Measurements from ENCODE around the gene TMEM212.

TMEM212 gene

GRCh38 chr3:171862993-171863521, 19.9 kb downstream of the TMEM212 start:
- no peak for DNase-seq

GRCh38 chr3:171863920-171864319, 20.8 kb downstream of the TMEM212 start:
- no peak for DNase-seq

- DNase-seq: no peak
These were observed 22.2 kb downstream of the TMEM212 start for GRCh38 chr3:171865191-171865865.

- no peak for DNase-seq
These were observed 24.8 kb downstream of the TMEM212 start for GRCh38 chr3:171867981-171868380.

GRCh38 chr3:171871392-171872274, 28.5 kb downstream of the TMEM212 start:
- no peak for DNase-seq

GRCh38 chr3:171873580-171873979, 30.4 kb downstream of the TMEM212 start:
- DNase-seq: no peak

DNA sequence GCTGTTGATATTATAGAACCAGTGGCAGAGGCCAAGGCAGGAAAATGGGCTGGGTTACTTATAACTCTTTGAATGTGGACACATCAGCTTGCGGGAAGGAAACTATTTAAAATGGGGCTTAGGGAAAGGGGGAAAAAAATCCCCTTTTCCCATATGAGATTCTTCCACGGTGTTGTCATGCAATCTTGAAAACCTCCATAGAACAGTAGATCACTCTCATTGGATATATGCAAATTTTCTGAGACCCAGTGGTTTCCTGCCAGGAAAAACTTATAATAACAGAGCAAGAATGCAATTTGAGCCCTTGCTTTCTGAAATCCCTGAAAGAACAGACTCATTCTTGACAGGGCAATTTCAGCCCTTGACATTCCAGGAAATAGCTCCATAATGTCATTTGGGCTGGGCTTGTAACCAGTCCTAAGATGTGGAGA, 31.1 kb downstream of the TMEM212 start:
- DNase-seq: no peak

DNA sequence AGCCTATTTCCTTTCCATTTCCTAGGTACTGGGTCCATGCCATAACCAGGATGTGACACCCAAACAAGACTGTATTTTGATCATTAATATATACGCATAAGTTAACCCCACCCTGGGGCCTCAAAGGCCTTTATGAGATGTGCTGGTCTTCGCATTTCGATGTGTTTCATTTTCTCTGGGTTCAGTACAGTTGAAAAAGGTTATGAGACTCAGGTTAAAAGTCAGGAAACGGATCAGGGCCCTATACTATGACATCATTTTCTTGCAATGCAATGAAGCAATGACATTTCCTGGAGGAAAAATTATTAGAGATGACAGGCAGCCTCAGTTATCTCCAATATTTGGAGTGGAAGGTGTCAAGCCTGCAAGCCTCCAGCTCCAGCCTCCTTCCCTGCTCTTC, 31.7 kb downstream of the TMEM212 start:
- DNase-seq: no peak

- no peak for DNase-seq
These were observed 32.8 kb downstream of the TMEM212 start for GRCh38 chr3:171875923-171876412.

DNA sequence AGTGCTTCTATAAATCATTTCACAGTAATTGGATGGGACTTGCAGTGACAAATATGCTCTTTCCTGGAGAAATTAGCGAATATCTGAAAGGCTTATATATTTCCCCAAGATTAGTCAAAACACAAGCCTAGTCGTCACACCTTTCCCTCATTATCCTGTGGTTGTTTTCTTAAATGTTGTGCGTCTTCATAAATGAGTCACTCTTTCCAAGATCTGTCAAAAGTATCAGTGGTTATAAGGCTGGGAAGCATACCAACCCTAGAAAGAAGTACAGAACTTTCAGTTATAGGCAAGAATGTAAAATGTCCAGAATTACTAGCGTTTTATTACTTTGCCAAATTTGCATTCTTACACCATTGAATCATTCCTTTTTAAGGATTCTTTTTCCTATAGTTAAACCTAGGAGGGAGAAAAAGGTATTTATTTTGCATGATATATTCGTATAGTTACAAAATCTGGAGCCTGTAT, 33.6 kb downstream of the TMEM212 start:
- no peak for DNase-seq

- no peak for DNase-seq
These were observed 35.5 kb downstream of the TMEM212 start for GRCh38 chr3:171878461-171879225.

DNA sequence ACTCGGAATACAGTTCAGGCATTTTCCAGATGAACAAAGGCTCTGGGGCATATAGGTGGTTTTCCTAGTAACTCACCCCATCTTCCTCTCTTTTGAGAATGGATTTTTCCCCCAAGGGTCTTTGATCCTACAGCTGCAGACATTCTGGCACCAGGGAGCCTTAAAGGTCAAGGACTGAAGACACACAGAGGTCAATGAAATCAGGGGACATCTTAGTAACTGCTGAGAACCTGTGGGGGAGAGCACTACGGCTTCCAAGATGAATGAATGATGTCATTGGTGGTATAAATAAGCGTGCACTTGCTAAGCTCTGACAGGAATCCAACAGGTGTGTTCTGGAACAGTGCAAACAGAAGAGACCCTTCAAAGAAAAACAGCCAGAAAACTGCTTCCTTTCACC, 36.3 kb downstream of the TMEM212 start:
- no peak for DNase-seq

GRCh38 chr3:171880101-171880870, 37.1 kb downstream of the TMEM212 start:
- DNase-seq: no peak

- DNase-seq: no peak
These were observed 38.1 kb downstream of the TMEM212 start for GRCh38 chr3:171881251-171881650.

DNA sequence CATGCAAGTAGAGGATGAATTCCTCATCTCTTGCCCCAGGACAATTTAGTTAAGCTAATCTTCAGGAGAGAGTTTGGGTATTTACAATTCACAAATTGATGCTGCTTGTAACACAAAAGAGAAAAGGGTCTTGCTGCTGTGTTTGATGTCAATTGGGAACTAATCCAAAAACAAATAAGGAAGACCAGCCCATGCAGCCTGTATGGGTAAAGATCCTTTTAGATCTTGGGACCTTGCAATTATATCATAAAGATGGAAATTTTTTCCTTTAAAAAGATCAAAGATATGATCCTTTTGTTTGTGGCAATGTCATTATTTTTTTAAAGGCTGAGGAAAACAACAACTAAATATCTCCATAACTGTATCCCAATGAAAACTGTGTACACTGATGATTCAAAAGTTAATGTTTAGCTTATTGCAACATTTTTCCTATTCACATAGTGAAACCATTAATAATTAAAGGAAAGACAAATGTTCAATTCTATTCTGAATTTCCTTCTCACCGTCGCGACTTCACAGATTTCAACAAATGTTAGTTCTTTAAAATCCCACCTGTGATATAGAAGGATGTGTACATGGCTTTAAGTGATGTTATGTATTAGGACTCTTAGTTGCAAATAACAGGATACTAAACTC, 40.2 kb downstream of the TMEM212 start:
- no peak for DNase-seq

- no peak for DNase-seq
These were observed 40.7 kb downstream of the TMEM212 start for GRCh38 chr3:171883893-171884279.

- DNase-seq: no peak
These were observed 45.3 kb downstream of the TMEM212 start for GRCh38 chr3:171888466-171888865.

- no peak for DNase-seq
These were observed 47.2 kb downstream of the TMEM212 start for GRCh38 chr3:171890398-171890797.

GRCh38 chr3:171892457-171892856, 49.3 kb downstream of the TMEM212 start:
- DNase-seq: no peak

DNA sequence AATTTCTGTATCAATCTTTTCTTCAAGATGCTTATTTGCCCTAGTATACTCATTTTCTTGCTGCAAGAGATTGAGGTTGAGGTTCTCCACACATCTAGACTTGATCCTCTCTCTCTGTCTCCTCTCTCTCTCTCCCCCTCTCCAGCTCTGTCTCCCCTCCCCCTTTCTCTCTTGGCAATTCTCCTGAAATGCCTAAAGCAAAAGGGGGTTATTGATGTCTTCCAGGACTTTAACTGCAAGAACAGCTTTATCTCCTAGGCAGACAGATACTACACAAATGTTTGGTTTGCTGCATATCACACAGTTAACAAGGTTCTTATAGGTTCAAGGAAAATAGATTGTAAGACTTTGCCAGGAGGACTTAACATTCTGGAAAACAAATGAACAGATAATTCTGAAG, 52.1 kb downstream of the TMEM212 start:
- DNase-seq: no peak

- no peak for DNase-seq
These were observed 52.8 kb downstream of the TMEM212 start for GRCh38 chr3:171895900-171896299.

DNA sequence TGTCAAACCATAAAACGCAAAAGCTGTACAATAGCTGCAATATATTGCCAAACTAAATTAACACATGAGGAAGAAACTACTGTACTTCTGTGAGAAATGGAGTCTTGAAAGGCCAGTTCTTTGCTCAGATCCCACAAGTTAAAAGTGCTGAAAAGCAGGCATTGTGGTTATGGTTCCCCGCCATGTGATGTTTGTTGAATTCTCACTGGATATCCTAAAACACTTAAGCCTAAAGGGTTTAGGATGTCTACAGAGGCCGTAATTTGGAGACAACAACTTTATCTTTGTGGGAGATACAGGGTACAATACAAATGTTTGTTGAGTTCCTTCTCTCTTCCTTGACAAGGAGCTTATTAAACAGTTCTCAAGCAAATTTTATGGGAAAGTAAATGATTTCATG, 53.2 kb downstream of the TMEM212 start:
- no peak for DNase-seq
